Limb (tissue), 2 donors: ENCODE measurements around the gene DNAAF9.

ENCODE experiments used
- DNase-seq, 2 donors: peaks; one replicate each; pipeline ENCODE4 v3.0.0-alpha.2; 2016; ENCODE audit errors: extremely low spot score in 2 of 2

DNAAF9 gene

GRCh38 chr20:3377644-3378043, 29.8 kb downstream of the DNAAF9 start:
- DNase-seq, result no peak

- DNase-seq, result no peak
These were observed 33.2 kb downstream of the DNAAF9 start for GRCh38 chr20:3374296-3374695.

- no peak for DNase-seq
These were observed 35.7 kb downstream of the DNAAF9 start for GRCh38 chr20:3371754-3372153.

- no peak for DNase-seq
These were observed 40.4 kb downstream of the DNAAF9 start for GRCh38 chr20:3367089-3367488.

- no peak for DNase-seq
These were observed 43.0 kb downstream of the DNAAF9 start for GRCh38 chr20:3364323-3365013.

GRCh38 chr20:3360752-3361151, 46.7 kb downstream of the DNAAF9 start:
- DNase-seq, result no peak

GRCh38 chr20:3358676-3359340, 48.7 kb downstream of the DNAAF9 start:
- no peak for DNase-seq
